ENCODE results near the gene MED25.
A peak's percentile ranks its signal among the peaks of the same experiment; 100 is the strongest.

The MED25 gene

DNA sequence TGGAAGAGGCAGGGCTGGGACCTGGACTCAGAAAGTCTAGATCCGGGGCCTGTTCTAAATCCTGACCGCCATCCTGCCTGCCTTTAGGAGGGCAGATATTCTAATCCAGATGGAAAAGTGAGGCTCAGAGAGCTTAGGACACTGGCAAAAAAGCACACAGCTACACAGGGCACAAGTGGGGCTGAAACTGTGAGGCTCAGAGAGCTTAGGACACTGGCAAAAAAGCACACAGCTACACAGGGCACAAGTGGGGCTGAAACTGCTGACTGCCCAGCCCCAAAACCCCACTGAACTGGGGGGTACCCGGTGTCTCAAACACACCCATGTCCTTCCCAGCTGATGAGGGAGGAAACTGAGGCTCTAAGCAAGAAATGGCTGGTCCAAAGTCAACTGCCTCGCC lies 57.1 kb downstream of the MED25 start:
- DNase-seq = no peak

DNA sequence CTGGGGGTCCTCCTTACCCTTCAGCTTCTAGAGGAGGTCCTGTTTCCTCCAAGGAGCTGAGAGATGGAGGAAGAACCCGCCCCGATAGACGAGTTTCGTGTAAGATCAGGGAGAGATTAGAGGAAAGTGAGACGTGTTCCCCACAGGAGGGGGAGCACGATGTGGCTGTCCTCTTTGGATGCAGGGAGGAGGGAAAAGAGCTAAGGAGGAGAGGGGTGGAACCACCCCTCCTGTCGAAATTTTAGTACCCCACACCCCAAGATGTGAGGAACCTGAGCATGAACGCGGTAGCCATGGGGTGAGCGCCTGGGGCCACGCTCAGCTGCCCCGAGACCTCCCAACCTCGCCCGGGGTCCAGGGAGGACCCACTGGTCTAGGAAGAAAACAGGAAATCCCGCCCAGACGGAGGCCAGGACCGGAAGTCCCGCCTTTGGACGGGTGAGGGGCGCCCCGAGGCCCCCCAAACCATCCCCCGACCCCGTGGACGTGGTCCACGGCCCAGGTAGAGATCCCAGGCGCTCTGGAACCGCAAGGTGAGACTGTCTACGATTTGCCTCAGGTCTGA lies 57.9 kb downstream of the MED25 start:
- peak in 1 of 2 donors; percentile 75 for DNase-seq

DNA sequence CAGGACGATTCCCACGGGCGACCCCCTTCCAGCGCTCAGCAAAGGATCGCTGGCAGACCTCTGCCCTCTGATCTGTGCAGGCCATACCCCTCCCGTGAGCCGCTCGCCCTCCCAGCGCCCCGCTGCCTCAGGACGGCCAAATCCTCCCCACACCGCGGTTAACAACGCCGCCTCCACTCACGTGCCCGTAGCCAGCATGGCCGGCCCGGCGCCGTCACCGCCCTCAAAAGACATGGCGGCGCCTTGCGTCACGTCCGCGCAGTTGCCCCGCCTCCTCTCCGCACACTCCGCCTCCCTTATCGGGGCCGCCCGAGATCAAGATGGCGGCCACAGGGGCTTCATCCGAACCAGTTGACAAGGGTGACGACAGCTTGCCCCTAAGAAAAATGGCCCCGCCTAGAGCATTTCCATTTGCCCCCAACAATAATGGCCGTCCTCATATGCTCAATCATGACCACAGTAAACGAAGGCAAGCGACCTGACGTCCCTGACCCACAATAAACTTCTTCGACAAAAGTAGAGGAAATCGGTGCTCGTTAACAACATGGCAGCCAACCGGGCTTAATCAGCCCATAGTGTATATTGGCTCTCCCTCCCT lies 58.4 kb downstream of the MED25 start:
- peak; percentile 97 to 99 for DNase-seq

DNA sequence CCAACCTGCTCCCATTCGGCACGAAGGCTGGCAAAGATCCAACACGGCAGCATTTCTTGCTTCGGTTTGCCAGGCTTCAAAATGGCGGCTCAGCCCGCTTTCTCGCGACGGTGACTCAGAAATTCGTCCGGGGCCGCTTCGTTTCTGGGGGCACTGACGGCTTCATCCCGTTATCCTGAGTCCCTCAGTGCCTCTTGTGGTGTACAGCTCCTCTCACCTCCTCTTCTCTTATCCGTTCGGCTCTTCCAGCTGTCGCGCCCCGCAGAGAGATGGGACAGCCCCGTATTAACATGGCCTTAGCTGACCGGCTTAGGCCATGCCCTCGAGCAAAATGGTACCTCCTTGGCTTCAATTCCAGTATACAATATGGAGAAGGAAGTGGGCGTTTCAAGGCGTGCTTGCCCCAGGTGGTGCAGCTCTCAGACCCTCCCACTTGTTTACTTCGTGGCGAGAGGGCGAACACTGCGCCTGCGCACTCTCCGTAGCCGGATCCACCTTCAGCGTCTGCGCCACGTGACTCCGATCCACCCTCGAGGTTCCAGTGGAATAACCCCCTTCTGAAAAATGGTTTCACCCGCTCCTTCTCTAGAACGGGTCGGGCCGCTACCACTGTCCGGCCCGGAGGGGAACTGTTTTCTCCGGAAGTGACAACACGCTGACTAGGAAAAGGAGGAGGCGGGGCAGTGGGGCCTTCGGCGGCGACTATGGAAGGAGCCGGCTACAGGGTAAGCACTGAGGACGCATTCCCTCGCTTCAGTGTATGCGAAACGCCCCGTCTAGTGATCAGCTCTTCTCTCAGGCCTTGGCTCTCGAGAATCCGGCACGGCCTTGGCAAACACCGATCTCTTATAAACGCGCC lies 59.2 kb downstream of the MED25 start, which contains the start of the genes AKT1S1 and TBC1D17:
AKT1S1 (minus strand) TSS at position 336 of the 859 bp plus-strand sequence. CDS start 4,060 bp downstream, outside the sequence.
TBC1D17 (plus strand) TSS at position 683 of the 859 bp plus-strand sequence; CDS start at position 705, 22 bp downstream.
- DNase-seq = peak; percentile 99 to 100

DNA sequence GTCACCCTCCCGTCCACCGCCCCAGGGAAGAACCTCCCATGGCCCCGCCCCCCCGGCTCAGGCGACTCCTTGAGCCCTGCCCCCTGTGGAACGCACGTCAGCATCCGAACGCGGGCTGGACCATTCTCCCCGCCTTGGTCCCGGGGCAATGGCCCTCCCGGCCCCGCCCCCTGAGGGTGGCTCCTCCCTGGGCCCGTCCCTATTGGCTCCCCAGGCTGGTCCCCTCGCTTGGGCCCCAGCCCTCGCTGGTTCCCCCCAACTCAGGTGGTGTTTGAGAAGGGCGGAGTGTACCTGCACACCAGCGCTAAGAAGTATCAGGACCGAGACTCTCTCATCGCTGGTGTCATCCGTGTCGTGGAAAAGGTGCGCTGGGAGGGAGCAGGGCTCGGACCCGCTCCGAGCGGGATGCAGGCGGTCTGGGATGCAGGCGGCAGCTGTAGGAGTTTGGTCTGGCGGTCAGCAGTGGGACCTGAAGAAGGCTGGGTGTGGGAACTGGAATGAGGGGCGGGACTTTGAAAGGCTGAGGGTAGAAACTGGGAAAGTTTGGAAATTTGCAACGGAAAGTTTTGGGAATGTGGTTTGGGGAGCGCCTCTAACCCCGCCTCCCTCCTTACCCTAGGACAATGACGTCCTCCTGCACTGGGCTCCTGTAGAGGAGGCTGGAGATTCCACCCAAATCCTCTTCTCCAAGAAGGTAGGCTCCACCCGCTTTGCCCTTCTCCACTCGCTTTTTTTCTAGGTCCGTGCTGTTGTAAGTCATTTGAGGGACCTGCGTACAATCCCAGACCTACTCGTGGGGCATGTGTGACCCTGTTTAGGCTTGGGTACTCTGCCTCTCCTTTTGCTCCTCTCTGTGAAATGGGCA lies 60.0 kb downstream of the MED25 start:
- DNase-seq = peak; percentile 95 to 98

DNA sequence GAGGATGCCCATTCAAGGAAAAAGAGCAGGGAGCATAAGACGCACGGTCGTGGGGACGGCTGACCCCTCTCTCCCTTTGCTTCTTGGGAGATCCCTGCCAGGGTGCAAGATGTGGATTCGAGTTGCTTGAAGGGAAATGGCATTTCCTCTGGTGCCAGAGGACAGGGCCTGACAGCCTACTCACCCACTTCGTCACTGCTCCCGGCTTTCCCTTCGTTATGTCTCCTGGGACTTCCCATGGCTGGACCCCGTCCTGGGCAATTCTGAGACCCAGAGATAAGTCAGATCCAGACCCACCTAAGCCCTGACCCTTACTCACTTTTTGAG lies 60.6 kb downstream of the MED25 start:
- DNase-seq = no peak

DNA sequence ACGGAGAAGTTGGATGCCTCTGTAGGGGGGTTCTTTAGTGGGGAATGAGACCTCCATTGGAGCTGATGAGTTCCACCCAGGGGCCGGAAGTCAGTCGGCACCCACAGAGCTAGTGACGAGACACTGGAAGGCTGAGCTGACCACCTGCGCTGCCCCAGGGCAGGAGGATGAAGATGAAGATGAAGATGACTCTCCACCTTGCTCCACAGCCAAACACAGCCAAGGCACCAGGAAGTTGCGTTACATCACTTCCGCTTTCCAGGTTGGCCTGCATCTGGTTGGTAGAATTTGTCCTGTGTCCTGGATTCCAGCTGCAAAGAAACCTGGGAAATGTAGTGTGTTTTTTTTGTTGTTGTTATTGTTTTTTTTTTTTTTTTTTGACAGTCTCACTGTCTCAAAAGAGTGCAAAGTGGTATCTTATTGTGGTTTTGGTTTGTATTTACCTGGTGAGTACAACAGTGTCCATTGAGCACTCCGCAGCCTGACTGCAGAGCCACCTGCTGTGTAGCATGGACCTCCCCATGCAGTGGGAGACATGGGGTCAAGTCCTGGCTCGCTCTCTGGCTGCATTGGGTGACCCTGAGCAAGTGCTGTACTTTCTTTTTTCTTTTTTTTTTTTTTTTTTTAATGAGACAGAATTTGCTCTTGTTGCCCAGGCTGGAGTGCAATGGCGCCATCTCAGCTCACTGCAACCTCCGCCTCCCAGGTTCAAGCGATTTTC lies 61.3 kb downstream of the MED25 start:
- DNase-seq = no peak

DNA sequence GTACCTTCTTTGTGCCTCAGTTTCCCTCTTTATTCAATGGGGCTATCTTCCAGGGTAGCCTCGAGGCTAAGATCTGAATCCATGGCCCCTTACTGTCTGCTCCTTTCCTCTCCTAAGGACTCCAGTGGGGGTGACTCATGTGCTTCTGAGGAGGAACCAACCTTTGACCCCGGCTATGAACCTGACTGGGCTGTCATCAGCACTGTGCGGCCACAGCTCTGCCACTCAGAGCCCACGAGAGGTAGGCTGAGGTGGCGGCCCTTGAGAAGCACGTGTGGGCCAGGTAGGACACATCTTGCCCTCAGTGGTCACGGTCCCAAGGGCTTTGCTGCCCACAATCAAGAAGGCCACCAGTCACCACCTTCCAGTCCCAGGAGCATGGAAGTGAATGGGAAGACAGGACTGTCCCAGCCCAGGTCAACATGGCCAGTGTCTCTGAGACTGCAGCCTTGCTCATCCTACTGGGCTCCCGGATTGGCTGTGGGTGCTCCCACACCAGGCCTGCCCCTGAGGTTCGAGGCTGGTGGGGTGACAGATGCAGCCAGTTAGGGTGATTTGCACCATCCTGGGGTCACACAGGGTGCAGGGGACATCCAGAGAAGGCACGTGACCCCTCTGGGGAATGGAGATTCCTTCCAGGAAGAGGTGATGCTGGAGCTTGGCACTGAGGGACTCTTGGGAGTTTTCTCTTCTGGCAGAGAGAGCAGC lies 62.2 kb downstream of the MED25 start:
- DNase-seq = no peak

DNA sequence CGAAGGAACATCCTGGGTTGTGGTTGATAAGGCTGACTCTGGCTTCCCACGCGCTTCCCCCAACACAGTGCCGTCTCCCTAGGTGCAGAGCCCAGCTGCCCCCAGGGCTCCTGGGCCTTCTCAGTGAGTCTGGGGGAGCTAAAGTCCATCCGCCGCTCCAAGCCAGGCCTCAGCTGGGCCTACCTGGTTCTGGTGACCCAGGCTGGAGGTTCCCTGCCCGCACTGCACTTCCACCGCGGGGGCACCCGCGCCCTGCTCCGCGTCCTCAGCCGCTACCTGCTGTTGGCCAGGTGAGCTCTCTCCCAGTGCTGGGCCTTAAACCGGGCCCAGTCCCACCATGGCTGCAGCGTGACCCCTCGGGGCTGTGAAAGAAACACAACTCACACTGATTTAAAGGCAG lies 63.1 kb downstream of the MED25 start:
- DNase-seq = no peak

DNA sequence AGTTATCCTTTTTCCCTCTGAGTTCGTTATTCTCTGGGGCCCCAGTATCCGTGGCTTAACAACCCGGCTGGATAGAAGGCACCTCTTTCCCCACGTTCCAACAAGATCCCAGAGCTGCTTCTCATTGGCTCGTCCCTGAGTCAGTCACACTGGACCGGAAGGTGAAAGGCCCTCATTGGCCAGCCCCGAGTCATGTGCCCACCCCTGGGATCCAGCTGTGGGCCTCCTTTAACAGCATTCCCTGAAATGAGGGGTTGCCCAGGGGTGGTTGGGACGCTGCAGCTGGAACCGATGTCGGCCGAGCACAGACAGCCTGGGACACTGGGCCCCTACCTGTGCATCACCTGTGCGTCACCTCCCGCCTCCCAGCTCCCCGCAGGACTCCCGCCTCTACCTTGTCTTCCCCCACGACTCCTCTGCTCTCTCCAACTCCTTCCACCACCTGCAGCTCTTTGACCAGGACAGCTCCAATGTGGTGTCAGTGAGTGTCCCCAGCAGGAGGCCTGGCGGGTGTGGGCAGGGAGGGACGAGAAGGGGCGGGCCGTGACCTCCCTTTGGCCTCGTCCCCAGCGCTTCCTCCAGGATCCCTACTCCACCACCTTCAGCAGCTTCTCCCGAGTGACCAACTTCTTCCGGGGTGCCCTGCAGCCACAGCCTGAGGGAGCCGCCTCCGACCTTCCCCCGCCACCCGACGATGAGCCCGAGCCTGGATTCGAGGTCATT lies 63.7 kb downstream of the MED25 start:
- DNase-seq = no peak

DNA sequence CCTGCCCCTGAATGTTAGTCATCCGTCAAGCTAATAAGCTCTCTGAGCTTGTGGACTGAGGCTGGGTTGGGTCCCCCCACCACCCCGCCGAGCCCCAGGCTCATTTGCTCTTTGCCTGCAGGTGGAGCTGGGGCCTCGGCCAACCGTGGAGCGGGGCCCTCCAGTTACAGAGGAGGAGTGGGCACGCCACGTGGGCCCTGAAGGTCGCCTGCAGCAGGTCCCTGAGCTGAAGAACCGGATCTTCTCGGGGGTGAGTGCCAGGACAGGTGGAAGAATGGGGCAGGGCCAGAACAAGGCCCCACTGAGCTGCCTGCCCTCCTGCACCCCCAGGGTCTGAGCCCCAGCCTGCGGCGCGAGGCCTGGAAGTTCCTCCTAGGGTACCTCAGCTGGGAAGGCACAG lies 64.6 kb downstream of the MED25 start:
- no peak for DNase-seq

DNA sequence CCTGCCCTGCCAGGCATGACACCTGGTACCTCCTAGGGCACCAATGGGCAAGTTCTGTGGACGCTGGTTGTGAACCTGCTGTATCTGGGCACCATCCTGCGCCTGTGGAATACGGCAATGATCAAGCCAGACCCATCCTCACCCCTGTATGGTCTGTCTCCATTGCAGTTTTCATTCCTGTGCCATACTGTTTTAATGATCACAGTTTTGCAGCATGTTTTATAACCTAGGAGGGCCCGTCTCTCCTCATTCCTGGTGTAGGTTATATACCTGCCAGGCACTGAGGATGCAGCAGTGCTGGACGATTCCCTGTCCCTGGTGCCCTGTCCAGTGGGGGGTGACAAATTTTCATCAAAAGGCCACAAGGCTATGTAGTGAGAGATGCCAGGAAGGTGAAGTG lies 65.0 kb downstream of the MED25 start:
- no peak for DNase-seq

DNA sequence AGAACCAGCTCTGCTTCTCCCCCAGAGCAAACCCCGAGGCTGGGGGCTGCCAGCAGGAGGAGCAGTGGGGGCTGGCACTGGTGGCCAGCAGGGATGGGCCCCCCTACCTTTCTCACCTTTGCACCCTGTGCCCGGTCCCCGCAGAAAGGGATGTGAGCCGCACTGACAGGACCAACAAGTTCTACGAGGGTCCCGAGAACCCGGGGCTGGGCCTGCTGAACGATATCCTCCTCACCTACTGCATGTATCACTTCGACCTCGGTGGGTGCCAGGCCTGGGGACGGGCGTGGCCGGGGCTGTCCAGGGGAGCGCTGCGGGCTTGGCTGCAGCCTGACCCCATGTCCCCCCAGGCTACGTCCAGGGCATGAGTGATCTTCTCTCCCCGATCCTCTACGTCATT lies 66.0 kb downstream of the MED25 start:
- DNase-seq = no peak

DNA sequence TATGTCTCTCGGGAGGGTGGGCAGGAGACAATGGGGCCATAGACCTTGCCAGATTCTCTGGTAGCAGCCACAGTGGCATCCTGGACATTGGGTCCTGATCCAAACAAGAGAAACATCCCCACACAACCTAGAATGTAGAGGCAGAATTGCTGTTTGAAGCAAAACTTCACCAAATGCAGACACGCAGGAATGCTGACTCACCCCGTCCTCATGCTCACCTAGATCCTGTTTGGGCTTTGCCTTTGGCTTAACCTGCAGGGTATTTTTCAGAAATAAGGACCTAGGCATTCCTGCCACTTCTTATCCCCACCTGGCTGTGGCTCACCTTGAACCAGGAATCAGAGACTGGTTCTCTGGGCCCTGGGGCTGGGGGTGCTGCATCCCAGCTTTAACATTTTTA lies 66.7 kb downstream of the MED25 start:
- no peak for DNase-seq

Measured in hippocampal formation (tissue), 2 donors.